ENCODE results near the gene ENPP1.

The ENPP1 gene

GRCh38 chr6:131763749-131764148, 44.1 kb upstream of the ENPP1 start:
- no peaks in the 10 kb centered on the region for H3K27me3 ChIP-seq
- H3K4me1 ChIP-seq (ENCODE audit: control insufficient read depth in 1 of 2, insufficient read depth in 1 of 2, low read depth in 1 of 2, low read length in 1 of 2): no peaks in the 10 kb centered on the region
- no peaks in the 10 kb centered on the region for H3K36me3 ChIP-seq
- no peaks in the 10 kb centered on the region for H3K9me3 ChIP-seq
- TF ChIP-seq CTCF (IDR thresholded peaks at IDR 0.05): no peak
- H3K4me3 ChIP-seq (ENCODE audit: low read depth in 1 of 2, low read length in 1 of 2): no peak overlapping the region
- no peak overlapping the region for H3K27ac ChIP-seq

- H3K4me1 ChIP-seq (ENCODE audit: control insufficient read depth in 1 of 2, insufficient read depth in 1 of 2, low read depth in 1 of 2, low read length in 1 of 2): no peaks in the 10 kb centered on the region
- H3K27ac ChIP-seq: no peak overlapping the region
- H3K36me3 ChIP-seq: no peaks in the 10 kb centered on the region
- no peaks in the 10 kb centered on the region for H3K9me3 ChIP-seq
- no peak overlapping the region for H3K4me3 ChIP-seq (ENCODE audit: low read depth in 1 of 2, low read length in 1 of 2)
- no peak for TF ChIP-seq CTCF (IDR thresholded peaks at IDR 0.05)
- no peaks in the 10 kb centered on the region for H3K27me3 ChIP-seq
Observed at GRCh38 chr6:131764350-131764749, 43.5 kb upstream of the ENPP1 start.

- Histone ChIP-seq H3K9me3 (no peaks in the 10 kb centered on the region), H3K27me3 (no peaks in the 10 kb centered on the region), H3K4me1 (ENCODE audit: control insufficient read depth in 1 of 2, insufficient read depth in 1 of 2, low read depth in 1 of 2, low read length in 1 of 2) (no peaks in the 10 kb centered on the region), H3K4me3 (ENCODE audit: low read depth in 1 of 2, low read length in 1 of 2) (no peak overlapping the region), H3K36me3 (no peaks in the 10 kb centered on the region), H3K27ac (no peak overlapping the region)
- TF ChIP-seq CTCF (IDR thresholded peaks at IDR 0.05): no peak
Observed at GRCh38 chr6:131765081-131765803, 42.6 kb upstream of the ENPP1 start.

- H3K36me3 ChIP-seq: no peaks in the 10 kb centered on the region
- no peak for TF ChIP-seq CTCF (IDR thresholded peaks at IDR 0.05)
- H3K4me3 ChIP-seq (ENCODE audit: low read depth in 1 of 2, low read length in 1 of 2): no peak overlapping the region
- H3K9me3 ChIP-seq: no peaks in the 10 kb centered on the region
- H3K4me1 ChIP-seq (ENCODE audit: control insufficient read depth in 1 of 2, insufficient read depth in 1 of 2, low read depth in 1 of 2, low read length in 1 of 2): no peaks in the 10 kb centered on the region
- no peaks in the 10 kb centered on the region for H3K27me3 ChIP-seq
- no peak overlapping the region for H3K27ac ChIP-seq
Observed at GRCh38 chr6:131765804-131766135, 42.0 kb upstream of the ENPP1 start.

- no peaks in the 10 kb centered on the region for H3K27me3 ChIP-seq
- H3K9me3 ChIP-seq: no peaks in the 10 kb centered on the region
- H3K4me3 ChIP-seq (ENCODE audit: low read depth in 1 of 2, low read length in 1 of 2): no peak overlapping the region
- H3K27ac ChIP-seq: no peak overlapping the region
- H3K4me1 ChIP-seq (ENCODE audit: control insufficient read depth in 1 of 2, insufficient read depth in 1 of 2, low read depth in 1 of 2, low read length in 1 of 2): no peaks in the 10 kb centered on the region
- TF ChIP-seq CTCF (IDR thresholded peaks at IDR 0.05): no peak
- H3K36me3 ChIP-seq: no peaks in the 10 kb centered on the region
Observed at GRCh38 chr6:131766631-131767030, 41.2 kb upstream of the ENPP1 start.
